Lower lobe of right lung (tissue), 2 donors: ENCODE results near the gene TRIM63. TPM values are rescaled to one million over a fixed set of nuclear protein-coding genes. Genes with fewer than 3 reads are reported as not detected.

Experiments used
- ATAC-seq, 2 donors: fragments of 200-7000 bp; cut with Tn5 transposase; one replicate each; pipeline ENCODE4 v1.9.1; 2020 to 2022; ENCODE audit warnings: mild to moderate bottlenecking in 2 of 2, moderate library complexity in 2 of 2
- DNase-seq: peaks from one replicate; pipeline ENCODE4 v3.0.0-alpha.2; 2020
- H3K27ac ChIP-seq: fragments of 200-600 bp; one replicate; pipeline ENCODE4 v1.8.0; 2022
- H3K27me3 ChIP-seq: fragments of 200-600 bp; one replicate; pipeline ENCODE4 v1.8.0; 2022; ENCODE audit warnings: low read depth
- H3K36me3 ChIP-seq: fragments of 200-600 bp; one replicate; pipeline ENCODE4 v1.8.0; 2022; ENCODE audit warnings: mild to moderate bottlenecking
- H3K4me1 ChIP-seq: fragments of 200-600 bp; one replicate; pipeline ENCODE4 v1.8.0; 2022
- H3K4me3 ChIP-seq: fragments of 200-600 bp; one replicate; pipeline ENCODE4 v1.8.0; 2022; ENCODE audit warnings: mild to moderate bottlenecking
- H3K9me3 ChIP-seq: fragments of 200-600 bp; one replicate; pipeline ENCODE4 v1.8.0; 2022
- intact Hi-C: fragments of 100-400 bp; cut with DNase I; formaldehyde crosslinking; loops from one replicate; pipeline ENCODE4 v1.11.0; 2022
- total RNA-seq: library from RNA; stranded (reverse); fragmentation: NEBNext Ultra II Directional; extraction: Animal tissue kit (Norgen Biotek cat#: 25700); gene quantifications from one replicate; pipeline ENCODE4 v1.2.1, GENCODE V29; 2021
- TF ChIP-seq, protein P1 (sequence below): fragments of 200-600 bp; IDR thresholded peaks from one replicate; pipeline ENCODE4 v1.8.0; 2022; ENCODE audit warnings: antibody characterized with exemption, mild to moderate bottlenecking
- donor health status: DM: no; HTN: yes; CAD: no; lungs with severe emphysema.

TRIM63 gene
- total RNA-seq, 1 donor from 2014 or later, result 0.53 TPM

- ATAC-seq (no peak), DNase-seq (no peak)
- H3K27ac ChIP-seq, result no peak overlapping the region
- TF ChIP-seq, protein P1, sequence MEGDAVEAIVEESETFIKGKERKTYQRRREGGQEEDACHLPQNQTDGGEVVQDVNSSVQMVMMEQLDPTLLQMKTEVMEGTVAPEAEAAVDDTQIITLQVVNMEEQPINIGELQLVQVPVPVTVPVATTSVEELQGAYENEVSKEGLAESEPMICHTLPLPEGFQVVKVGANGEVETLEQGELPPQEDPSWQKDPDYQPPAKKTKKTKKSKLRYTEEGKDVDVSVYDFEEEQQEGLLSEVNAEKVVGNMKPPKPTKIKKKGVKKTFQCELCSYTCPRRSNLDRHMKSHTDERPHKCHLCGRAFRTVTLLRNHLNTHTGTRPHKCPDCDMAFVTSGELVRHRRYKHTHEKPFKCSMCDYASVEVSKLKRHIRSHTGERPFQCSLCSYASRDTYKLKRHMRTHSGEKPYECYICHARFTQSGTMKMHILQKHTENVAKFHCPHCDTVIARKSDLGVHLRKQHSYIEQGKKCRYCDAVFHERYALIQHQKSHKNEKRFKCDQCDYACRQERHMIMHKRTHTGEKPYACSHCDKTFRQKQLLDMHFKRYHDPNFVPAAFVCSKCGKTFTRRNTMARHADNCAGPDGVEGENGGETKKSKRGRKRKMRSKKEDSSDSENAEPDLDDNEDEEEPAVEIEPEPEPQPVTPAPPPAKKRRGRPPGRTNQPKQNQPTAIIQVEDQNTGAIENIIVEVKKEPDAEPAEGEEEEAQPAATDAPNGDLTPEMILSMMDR, result no peak
- peaks cover 14% of the 10 kb centered on the region for H3K4me1 ChIP-seq
- H3K27me3 ChIP-seq, result no peaks in the 10 kb centered on the region
- H3K9me3 ChIP-seq, result no peaks in the 10 kb centered on the region
- no peaks in the 10 kb centered on the region for H3K36me3 ChIP-seq
- intact Hi-C loops, result no loop called here
- H3K4me3 ChIP-seq, result peak overlapping the region; percentile 34
Measured at GRCh38 chr1:26020941-26021646, 46.3 kb downstream of the TRIM63 start.

- TF ChIP-seq, protein P1, result no peak
- intact Hi-C loops, result no loop called here
- H3K27me3 ChIP-seq, result no peaks in the 10 kb centered on the region
- peaks cover 21% of the 10 kb centered on the region for H3K4me1 ChIP-seq
- ATAC-seq (no peak), DNase-seq (no peak)
- H3K36me3 ChIP-seq, result no peaks in the 10 kb centered on the region
- H3K27ac ChIP-seq, result no peak overlapping the region
- no peaks in the 10 kb centered on the region for H3K9me3 ChIP-seq
- H3K4me3 ChIP-seq, result no peak overlapping the region
Measured at GRCh38 chr1:26020330-26020768, 47.1 kb downstream of the TRIM63 start.

GRCh38 chr1:26019641-26020315 lies 47.7 kb downstream of the TRIM63 start:
- no peak overlapping the region for H3K4me3 ChIP-seq
- H3K27ac ChIP-seq, result no peak overlapping the region
- peaks cover 27% of the 10 kb centered on the region for H3K4me1 ChIP-seq
- DNase-seq (no peak), ATAC-seq (no peak)
- TF ChIP-seq, protein P1, result no peak
- no peaks in the 10 kb centered on the region for H3K36me3 ChIP-seq
- H3K27me3 ChIP-seq, result no peaks in the 10 kb centered on the region
- H3K9me3 ChIP-seq, result no peaks in the 10 kb centered on the region
- intact Hi-C loops, result no loop called here

GRCh38 chr1:26017606-26018005 lies 49.8 kb downstream of the TRIM63 start:
- Histone ChIP-seq H3K36me3 (no peaks in the 10 kb centered on the region), H3K4me1 (peaks cover 32% of the 10 kb centered on the region), H3K27ac (no peak overlapping the region), H3K27me3 (no peaks in the 10 kb centered on the region), H3K4me3 (no peak overlapping the region), H3K9me3 (no peaks in the 10 kb centered on the region)
- intact Hi-C loops, result no loop called here
- no peak for DNase-seq
- no peak for ATAC-seq
- TF ChIP-seq, protein P1, result no peak

- H3K4me3 ChIP-seq, result no peak overlapping the region
- no peak overlapping the region for H3K27ac ChIP-seq
- intact Hi-C loops, result no loop called here
- H3K36me3 ChIP-seq, result no peaks in the 10 kb centered on the region
- H3K4me1 ChIP-seq, result peaks cover 32% of the 10 kb centered on the region
- no peak for DNase-seq
- no peaks in the 10 kb centered on the region for H3K27me3 ChIP-seq
- ATAC-seq, result peak; percentile 29 to 63
- no peaks in the 10 kb centered on the region for H3K9me3 ChIP-seq
- TF ChIP-seq, protein P1, result no peak
Measured at GRCh38 chr1:26016953-26017545, 50.4 kb downstream of the TRIM63 start.
